Measurements from ENCODE around the gene PABPN1.

- TF ChIP-seq CTCF (IDR thresholded peaks at IDR 0.05; ENCODE audit: insufficient read depth, low read depth, low read length) (peak; percentile 85), EZH2 (IDR thresholded peaks at IDR 0.05; ENCODE audit: insufficient read depth, low read length) (no peak)
These were observed 26.3 kb upstream of the PABPN1 start for GRCh38 chr14:23294734-23295561.
